GM21390 (cell line): Measurements from ENCODE around the gene CRACR2B.

ENCODE experiments used
- ATAC-seq: cut with Tn5 transposase; IDR thresholded peaks from one replicate; pipeline ENCODE4 v1.9.1; 2021; ENCODE audit not compliant: unreplicated experiment

CRACR2B gene

DNA sequence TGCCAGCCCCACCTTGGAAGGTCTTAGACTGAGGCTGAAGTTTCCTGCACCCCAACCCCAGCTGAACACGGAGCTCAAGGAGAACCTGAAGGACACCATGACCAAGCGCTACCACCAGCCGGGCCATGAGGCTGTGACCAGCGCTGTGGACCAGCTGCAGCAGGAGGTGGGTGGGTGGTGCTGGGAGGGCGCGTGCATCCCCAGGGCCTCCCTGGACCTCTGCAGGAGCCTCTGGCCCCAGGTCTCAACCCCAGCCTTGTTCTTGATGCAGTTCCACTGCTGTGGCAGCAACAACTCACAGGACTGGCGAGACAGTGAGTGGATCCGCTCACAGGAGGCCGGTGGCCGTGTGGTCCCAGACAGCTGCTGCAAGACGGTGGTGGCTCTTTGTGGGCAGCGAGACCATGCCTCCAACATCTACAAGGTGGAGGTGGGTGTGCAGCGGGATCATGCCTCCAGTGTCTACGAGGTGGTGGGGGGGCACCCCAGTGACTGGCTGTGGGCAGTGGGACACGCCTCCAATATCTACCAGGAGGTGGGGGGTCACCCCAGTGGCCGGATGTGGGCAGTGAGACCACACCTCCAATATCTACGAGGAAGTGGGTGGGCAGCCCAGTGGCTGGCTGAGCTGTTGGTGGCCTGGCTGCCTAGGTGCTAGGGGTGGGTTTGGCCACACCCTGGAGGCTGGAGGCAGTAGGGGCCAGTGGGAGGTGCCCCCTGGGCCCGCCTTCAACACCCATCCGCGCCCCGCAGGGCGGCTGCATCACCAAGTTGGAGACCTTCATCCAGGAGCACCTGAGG is 9.7 kb downstream of the CRACR2B start:
- ATAC-seq, result no peak

DNA sequence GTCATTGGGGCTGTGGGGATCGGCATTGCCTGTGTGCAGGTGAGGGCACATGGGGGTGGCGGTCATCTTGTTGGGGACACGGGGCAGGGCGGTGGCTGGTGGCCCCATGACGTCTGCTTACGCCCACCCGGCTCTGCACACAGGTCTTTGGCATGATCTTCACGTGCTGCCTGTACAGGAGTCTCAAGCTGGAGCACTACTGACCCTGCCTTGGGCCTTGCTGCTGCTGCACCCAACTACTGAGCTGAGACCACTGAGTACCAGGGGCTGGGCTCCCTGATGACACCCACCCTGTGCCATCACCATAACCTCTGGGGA is 10.2 kb downstream of the CRACR2B start:
- ATAC-seq, result no peak

DNA sequence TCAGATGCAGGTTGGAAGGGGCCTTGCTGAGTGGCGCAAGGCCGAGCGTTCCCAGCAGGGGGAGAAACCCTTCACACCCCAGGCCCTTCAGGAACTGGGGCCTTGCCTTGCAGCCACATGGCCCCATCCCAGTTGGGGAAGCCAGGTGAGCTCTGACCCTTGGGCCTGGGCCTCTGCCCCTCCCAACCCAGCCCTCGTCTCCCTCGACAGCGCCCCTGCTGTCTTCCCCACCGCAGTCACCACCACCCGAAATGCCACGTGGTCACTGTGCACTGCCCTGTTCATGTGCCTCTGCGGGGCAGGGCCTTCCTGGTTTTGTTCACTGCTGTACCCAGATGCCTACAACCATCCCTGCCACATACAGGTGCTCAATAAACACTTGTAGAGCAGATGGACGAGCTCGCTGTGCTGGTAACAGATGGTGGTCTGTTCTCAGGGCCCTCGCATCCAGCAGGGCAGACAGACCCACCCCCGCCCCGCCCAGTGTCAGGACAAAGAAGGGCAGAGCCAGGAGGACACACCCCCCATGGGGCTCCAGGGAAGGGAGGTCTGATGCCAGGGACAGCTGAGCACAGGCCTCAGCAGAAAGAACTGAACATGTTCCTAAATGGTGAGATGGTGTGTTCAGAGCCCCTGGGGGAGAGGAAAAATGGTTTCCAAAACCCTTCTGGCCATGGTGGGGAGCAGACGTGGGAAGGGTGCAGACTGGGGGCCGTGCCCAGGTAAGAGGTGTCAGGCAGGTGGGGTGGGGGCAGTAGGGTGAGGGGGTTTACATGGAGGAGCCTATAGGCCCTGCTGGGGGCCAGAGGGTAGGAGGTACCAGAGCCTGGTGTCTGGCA is 10.9 kb downstream of the CRACR2B start:
- ATAC-seq, result no peak

DNA sequence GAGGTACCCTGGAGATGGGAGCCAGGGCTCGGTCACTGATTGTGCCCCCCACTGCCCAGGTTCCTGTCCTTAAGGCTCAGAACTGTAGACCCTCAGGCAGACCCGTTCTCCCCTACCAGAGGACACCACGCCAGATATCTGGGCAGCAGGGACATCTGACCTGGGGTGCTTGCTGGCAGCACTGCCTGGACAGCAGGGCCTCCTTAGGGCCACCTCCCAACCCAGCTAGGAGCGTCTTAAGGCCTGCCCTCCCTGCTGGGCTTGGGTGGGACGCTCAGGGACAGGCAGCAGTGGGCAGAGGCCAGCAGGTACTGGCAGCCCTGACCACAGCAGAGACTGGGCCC is 11.5 kb downstream of the CRACR2B start:
- ATAC-seq, result no peak

DNA sequence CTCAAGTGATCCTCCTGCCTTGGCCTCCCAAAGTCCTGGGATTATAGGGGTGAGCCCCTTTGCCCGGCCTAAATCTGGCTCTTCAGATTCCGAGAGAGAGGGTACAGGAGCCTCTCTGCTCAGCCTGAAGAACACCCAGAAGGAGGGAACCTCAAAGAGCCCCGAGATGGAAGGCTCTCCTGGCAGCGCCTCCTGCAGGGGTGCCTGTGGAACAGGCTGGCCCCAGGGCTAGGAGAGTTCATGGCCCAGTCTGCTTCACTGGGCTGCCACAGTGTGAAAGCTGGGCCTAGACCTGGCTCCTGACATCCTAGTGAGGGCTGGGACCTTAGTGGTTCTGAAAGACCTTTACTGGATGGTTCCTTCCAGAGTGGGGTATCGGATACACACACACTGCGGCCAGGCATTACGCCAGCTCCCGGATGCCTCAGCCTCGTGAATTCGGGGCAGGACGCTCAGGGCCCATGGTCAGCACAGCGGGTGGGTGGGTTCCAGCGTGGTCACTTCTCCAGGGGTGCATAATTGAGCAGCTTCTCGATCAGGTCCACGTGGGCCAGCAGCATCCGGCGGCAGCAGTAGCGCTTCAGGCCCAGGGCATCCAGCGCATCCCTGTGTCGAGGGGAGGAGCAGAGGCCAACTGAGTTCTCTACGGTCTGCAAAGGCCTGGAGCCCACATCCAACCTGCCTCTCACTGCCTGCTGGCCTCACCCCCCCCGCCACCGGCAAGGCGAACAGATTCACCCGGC is 12.3 kb downstream of the CRACR2B start:
- no peak for ATAC-seq

DNA sequence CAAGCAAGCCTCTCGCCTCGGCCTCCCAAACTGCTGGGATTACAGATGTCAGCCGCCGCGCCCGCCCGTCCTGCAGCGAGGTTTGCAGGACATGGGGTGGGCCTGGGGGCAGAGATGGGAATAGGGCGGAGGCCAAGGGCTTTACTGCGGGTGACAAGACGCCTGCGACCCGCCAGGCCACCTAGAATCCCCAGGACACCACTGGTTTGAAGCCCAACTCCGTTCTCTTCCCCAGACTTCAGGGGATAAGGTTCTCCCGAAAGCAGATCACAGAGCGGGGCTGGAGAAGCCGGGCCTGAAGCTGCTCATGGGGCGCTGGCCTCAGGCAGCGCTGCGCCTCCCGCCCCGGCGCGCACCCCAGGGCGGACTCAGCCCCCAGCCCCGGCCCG is 14.3 kb downstream of the CRACR2B start:
- peak; percentile 20 for ATAC-seq

DNA sequence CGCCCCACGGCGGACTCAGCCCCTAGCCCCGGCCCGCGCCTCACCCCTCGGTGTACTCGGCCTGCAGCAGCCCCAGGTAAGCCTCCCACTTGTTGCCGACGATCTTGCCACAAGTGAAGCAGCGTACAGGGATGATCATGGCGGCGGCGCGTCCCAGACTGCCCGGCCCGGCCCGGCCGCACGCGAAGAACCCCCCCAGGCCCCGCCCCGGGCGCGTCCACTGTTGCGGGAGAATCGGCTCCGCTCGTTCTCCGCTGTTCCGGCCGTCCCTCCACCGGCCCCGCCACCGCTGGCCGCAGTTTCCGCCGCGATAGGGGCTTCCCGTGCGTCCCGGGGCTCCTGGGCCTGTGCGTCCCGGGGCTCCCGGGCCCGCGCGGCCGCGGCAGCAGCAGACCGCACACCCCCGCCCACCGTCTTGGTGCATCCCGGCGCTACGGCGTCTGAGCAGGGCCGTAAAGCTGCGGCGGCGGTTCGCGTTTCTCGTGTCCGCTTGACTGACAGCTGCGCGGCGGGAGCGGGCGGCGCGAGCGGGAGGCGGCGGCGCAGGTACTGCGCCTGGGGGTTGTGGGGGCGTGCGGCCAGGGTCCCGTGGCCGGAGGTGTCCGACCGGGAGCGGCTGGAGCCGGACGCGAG is 14.8 kb downstream of the CRACR2B start, which contains the start of the genes POLR2L and TSPAN4:
POLR2L (minus strand) TSS at position 160 of the 633 bp plus-strand sequence; CDS start at position 139, 21 bp downstream.
TSPAN4 (plus strand) TSS at position 483 of the 633 bp plus-strand sequence. CDS start 7,453 bp downstream, outside the sequence.
- peak; percentile 54 for ATAC-seq

DNA sequence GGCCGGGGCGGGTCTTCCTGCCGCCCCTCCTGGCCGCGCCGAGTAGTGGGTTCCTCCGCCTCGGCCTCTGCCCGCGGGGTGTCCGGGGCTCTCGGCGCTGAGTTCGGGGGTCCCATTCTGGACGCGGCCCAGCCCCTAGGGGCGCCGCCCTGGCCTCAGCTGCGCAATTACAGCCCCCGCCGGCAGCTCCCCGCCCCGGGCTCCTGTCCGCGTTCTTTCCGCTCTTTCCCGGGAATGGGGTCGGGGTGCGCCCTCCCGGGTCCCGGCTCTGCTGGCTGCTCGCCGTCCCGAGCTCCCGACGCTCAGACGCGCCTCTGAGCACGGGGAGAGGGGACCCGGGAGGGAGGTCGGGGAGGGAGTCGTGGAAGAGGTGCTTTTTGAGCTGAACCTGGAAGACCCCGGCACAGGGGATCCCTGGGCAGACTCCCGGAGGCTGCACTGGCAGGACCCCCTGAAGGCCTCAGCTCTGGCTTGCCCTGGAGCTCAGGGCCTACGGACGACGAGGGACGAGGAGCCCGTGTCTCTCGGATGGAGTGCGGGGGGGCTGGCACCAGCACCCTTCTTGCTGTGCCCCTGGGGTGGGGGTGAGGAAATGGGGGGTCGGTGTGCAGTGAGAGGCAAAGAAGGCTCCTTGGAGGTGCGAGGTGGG is 15.5 kb downstream of the CRACR2B start:
- no peak for ATAC-seq

DNA sequence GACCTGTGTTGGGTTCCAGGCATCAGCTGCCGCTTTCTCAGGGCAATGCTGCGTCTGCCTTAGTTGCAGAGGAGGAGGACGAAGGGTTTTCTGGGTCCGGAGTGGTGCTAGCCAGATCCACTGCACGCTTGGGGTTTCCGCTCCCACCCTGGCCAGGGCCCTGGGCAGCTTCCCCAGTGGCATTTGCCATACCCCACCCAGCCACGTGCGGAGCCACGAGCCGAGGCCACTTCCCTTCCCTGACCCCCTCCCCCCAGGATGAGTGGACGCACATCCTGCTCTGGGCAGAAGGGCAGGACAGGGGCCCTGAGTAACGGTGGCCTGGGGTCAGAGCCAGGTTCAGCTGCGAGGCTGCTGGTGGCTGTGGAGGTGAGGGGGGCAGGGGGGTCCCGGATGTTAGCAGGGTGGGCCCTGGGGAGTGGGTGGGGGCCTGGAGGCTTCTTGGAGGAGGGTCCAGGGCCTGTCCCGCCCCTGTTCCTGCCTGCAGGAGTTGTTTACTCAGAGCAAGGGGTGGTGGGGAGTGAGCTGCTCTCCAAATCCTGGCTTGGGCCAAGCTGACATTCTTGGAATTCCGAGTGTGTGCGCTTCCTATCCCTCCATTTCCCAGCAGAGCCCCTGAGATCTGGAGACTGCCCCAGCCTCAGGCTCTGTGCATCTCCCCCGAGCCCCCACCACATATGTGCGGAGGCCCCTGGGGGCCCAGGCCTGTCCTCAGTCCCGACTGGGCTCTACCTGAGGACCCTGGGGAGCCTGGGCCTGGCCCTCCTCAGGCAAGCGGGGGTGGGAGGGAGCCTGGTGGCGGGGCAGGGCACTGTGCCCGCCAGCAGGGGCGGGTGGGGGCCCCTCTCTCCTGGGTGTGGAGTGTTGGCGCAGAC is 16.3 kb downstream of the CRACR2B start:
- no peak for ATAC-seq

DNA sequence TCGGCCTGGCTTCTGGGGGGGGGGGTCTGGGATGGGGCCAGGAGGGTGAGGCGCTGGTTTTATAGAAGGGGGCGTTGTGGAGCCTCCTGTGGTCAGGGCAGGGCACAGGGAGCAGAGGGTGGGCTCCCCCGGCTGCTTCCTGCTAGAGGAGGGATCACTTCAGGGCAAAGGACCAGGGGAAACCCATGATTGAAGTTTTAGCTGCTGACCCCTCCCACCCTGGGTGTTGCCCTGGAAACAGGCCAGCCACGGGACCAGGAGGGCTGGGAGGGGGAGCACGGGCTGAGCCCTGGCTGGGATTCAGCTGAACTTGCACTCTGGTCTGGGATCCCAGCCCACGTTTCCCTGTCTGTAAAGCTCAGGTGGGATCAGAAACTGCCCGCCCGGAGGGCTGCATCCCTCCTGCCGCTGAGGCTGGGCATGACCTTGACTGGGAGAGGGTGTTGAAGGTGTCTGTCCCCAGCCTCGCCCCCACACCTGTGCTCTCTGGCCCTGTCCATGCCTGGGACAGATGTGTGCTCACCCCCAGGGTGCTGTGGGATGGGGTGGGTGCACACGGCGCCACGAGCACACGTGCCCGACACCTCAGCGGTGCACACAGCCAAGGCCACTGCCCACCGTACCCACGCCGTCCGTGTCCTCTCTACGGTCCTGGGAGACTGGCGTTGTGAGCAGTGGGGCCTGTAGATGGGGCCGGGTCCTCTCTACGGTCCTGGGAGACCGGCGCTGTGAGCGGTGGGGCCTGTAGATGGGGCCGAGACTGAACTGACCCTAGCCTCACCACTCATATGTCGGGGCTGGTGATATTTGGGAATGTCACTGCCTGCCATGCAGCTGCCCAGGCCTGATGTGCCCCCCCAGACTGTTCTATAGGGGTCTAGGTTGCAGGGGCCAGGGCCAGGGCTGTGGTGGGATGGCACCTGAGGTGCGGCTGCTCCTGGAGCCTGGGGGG is 17.2 kb downstream of the CRACR2B start:
- ATAC-seq, result no peak

DNA sequence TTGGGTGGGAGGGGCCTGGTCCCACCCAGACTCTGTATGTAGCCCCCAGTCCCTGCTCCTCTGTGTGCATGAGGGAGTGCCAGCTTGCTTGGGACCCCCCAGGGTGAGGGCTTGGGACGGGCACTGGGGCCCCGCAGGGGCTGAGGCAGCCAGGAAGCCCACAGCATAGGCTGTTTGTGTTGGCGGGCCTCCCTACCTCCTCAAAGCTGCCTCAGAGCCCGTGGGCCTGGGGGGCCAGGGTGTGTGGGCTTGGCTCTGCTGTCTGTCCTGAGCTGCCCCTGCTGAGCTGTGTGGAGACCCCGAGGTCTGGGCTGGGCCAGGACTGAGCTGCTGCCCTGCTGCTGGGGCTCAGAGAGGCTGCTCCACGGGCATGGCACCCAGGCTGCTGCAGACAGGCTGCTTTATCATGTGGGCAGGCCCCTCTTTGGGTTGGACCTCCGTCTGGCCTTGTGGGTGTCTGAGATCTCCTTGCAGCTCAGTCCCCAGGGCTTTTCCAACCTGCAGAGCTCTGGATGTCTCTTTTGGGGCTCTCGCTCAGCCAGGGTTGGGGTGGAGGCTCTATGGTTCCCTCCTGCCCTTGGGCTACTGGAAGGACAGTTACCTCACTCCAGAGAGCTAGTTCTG is 18.3 kb downstream of the CRACR2B start:
- no peak for ATAC-seq

DNA sequence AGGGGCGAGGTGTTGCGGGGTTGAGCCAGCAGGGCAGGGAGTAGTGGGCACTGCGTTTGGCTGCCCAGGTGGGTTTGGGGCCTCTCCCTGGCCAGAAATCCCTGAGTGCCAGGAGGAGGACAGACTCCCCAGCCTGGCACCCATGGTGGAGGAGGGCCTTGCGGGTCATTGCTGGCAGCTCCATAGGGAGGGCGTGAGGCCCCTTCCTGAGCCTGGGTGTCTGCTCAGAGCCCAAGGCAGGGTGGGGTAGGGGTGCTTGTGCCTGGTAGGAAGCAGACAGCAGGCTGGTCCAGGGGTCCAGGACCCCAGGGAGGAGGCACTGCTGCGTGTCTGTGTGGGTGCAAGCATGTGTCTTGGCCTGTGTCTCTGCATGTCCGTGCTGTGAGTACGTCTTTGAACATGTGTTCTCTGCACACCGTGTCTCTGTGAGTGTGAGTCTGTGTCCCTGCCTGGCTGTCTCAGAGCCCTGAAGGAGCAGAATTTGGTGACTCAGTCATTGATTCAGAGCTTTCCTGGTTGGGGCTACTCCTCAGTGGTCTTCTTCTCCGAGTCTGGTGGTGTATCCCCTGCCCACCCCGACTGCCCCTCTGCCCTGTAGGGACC is 18.9 kb downstream of the CRACR2B start:
- no peak for ATAC-seq

DNA sequence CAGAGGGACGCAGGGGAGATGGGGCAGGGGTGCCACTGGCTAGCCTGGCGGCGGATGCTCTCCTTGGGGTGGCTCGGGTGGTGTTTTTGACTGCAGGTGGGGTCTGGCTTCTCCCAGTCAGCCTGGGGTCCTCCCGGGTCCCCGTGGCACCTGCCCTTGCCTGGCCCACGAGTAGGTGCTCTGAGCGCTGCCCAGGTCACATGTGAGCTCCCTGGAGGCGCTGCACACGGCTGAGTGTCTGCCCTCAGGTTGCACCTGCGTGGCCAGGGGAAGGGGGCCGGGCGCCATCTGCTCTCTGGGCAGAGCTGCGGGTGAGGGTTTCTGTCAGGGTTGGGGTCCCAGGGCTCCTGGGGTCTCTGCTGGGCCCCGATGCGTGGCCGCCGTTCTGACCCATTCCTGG is 20.2 kb downstream of the CRACR2B start:
- ATAC-seq, result no peak

DNA sequence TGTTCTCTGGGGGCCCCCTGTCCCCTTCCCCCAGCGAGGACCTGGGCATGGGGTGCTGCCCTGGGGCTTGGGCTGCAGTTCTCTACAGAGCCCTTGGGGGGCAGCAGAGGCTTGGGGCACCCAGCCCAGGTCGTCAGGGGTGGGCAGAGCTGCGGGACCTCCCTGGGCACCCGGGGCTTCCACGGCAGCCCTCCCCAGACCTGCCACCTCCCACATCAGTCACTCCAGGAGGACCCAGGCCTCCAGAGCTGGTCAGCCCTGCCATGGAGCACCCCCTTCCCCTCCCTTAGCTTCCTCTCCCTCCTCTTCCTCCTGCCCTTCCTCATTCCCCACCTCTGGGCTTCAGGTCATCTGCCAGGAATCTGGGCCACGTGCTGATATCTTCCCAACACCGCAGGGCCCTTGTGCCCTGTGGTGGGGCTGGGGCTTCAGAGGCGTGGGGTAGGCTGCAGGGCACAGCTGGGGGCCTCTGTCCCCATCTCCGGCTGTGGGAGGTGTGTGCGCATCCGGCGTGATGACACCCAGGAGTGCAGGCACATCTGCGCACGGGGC is 20.7 kb downstream of the CRACR2B start:
- ATAC-seq, result no peak

DNA sequence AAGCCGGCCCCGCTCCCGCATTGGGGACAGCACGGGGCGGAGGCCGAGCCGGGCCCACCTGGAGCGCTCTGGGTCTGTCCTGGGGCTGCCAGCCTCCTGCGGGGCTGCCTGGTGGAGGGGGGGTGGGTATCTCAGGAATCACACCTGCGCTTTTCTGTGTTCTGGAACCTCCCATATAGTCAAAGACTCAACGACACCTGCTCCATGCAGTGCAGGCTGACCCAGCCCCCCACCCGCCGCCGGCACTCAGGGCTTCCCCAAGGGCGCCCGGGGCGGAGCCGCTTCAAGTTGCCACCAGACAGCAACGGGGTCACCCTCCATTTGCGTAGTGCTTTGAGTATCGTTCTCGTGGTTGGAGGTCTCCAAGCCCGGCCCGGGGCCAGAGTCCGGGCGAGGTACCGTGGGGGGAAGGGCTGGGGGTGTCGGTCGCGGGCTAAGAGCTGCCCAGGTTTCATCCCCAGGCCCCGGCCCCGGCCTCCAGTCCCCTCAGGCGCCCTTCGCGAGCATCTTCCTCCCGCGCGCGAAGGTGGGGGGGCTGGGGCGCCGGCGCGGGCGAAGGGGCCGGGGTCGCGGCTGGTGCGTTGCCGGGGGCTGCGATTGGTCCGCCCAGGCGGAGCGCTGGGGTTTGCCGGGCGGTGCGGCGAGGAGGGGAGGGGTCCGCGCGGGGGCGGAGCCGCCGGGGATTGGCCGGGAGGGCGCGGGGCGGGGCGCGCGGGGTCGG is 21.5 kb downstream of the CRACR2B start:
- ATAC-seq, result no peak

DNA sequence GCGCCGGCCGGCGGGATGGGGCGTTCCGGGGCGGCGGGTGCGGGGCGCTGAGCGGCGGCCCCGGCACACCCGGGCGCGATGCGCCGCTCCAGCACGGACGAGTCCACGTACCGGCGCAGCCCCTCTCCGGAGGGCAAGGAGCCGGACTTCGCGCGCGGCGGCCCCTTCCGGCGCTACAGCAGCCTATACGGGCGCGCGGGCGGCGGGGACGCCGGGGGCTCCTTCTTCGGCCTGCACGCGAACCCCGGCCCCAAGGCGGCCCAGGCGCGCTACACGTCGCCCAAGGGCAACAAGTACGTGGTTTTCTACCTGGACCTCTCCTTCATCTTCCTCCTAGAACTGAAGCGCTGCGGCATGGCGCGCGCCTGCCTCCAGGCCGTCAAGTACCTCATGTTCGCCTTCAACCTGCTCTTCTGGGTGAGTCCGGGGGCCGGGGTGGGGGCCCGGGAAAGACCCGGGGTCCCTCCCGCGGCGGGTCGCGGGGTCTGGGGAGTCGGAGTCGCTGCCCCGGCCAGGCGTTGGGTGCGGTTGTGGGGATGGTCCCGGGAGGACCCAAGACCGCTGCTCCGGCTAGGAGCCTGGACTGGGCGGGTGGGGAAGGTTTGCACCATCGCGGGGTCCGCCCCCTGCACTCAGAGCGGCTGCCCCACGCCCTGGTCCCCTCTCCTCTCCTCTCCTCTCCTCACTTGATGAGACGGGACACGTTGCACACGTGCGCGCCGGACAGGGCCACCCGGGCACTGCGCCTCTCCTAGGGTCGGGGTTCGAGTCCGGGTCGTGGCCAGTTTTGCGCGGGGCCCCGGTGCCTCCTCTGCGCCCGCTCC is 22.4 kb downstream of the CRACR2B start:
- no peak for ATAC-seq
